Measurements from ENCODE around the gene KPNA2. TPM values are rescaled to one million over a fixed set of nuclear protein-coding genes. Genes with fewer than 3 reads are reported as not detected.
A peak's percentile ranks its signal among the peaks of the same experiment; 100 is the strongest.

KPNA2 gene
- total and polyA plus RNA-seq, 2 of the 13 experiments (the other 11 are each of a cell fraction or from before 2014, with no cell fraction given): 111 to 305 TPM

DNA sequence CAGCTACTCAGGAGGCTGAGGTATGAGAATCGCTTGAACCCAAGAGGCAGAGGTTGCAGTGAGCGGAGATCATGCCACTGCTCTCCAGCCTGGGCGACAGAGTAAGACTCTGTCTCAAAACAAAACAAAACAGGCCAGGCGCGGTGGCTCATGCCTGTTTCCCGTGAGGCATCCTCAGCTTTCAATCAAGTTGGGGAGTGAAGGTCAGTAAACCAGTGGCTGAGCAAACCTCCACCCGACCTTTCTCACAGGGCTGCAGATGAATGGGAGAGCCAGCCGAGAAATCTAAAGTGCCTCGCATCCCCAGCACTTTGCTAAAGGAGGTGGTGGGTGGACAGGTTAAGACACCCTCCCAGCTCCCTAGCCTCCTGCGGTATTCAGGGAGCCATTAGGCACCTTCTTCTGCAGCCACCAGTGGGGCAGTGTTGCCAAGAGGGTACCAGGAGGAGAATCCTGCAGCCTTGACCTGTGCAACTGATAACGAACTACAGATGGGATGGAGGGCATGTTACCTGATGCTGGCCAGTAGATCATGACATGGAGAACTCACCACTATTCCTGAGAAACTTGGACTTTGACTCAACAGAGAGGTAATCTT is 59.0 kb downstream of the KPNA2 start (continued):
- TF ChIP-seq SOX5 (CRISPR knock-in tag; IDR thresholded peaks at IDR 0.05; ENCODE audit: borderline replicate concordance) (0 out of 2 replicates have a peak, but pooled peaks have one; percentile 29), RARA (CRISPR knock-in tag; IDR thresholded peaks at IDR 0.05) (0 out of 2 replicates have a peak, but pooled peaks have one; percentile 9), SNAPC2 (CRISPR knock-in tag; IDR thresholded peaks at IDR 0.05) (no peak), SIN3B (IDR thresholded peaks at IDR 0.05; ENCODE audit: low read length) (no peak), NFE2L2 (IDR thresholded peaks at IDR 0.05; ENCODE audit: low read length) (no peak), REL (CRISPR knock-in tag; conservative IDR thresholded peaks at IDR 0.05) (no peak), FIP1L1 (IDR thresholded peaks at IDR 0.05; ENCODE audit: borderline replicate concordance, insufficient read depth, low read depth, low read length) (no peak)
- TF ChIP-seq, protein P1, sequence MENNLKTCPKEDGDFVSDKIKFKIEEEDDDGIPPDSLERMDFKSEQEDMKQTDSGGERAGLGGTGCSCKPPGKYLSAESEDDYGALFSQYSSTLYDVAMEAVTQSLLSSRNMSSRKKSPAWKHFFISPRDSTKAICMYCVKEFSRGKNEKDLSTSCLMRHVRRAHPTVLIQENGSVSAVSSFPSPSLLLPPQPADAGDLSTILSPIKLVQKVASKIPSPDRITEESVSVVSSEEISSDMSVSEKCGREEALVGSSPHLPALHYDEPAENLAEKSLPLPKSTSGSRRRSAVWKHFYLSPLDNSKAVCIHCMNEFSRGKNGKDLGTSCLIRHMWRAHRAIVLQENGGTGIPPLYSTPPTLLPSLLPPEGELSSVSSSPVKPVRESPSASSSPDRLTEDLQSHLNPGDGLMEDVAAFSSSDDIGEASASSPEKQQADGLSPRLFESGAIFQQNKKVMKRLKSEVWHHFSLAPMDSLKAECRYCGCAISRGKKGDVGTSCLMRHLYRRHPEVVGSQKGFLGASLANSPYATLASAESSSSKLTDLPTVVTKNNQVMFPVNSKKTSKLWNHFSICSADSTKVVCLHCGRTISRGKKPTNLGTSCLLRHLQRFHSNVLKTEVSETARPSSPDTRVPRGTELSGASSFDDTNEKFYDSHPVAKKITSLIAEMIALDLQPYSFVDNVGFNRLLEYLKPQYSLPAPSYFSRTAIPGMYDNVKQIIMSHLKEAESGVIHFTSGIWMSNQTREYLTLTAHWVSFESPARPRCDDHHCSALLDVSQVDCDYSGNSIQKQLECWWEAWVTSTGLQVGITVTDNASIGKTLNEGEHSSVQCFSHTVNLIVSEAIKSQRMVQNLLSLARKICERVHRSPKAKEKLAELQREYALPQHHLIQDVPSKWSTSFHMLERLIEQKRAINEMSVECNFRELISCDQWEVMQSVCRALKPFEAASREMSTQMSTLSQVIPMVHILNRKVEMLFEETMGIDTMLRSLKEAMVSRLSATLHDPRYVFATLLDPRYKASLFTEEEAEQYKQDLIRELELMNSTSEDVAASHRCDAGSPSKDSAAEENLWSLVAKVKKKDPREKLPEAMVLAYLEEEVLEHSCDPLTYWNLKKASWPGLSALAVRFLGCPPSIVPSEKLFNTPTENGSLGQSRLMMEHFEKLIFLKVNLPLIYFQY (CRISPR knock-in tag; IDR thresholded peaks at IDR 0.05; ENCODE audit: borderline replicate concordance): no peak
- TF ChIP-seq, protein P2, sequence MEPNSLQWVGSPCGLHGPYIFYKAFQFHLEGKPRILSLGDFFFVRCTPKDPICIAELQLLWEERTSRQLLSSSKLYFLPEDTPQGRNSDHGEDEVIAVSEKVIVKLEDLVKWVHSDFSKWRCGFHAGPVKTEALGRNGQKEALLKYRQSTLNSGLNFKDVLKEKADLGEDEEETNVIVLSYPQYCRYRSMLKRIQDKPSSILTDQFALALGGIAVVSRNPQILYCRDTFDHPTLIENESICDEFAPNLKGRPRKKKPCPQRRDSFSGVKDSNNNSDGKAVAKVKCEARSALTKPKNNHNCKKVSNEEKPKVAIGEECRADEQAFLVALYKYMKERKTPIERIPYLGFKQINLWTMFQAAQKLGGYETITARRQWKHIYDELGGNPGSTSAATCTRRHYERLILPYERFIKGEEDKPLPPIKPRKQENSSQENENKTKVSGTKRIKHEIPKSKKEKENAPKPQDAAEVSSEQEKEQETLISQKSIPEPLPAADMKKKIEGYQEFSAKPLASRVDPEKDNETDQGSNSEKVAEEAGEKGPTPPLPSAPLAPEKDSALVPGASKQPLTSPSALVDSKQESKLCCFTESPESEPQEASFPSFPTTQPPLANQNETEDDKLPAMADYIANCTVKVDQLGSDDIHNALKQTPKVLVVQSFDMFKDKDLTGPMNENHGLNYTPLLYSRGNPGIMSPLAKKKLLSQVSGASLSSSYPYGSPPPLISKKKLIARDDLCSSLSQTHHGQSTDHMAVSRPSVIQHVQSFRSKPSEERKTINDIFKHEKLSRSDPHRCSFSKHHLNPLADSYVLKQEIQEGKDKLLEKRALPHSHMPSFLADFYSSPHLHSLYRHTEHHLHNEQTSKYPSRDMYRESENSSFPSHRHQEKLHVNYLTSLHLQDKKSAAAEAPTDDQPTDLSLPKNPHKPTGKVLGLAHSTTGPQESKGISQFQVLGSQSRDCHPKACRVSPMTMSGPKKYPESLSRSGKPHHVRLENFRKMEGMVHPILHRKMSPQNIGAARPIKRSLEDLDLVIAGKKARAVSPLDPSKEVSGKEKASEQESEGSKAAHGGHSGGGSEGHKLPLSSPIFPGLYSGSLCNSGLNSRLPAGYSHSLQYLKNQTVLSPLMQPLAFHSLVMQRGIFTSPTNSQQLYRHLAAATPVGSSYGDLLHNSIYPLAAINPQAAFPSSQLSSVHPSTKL (CRISPR knock-in tag; IDR thresholded peaks at IDR 0.05): peak; percentile 14; the same call in 1 of the 2 replicates
- TF ChIP-seq, protein P3, sequence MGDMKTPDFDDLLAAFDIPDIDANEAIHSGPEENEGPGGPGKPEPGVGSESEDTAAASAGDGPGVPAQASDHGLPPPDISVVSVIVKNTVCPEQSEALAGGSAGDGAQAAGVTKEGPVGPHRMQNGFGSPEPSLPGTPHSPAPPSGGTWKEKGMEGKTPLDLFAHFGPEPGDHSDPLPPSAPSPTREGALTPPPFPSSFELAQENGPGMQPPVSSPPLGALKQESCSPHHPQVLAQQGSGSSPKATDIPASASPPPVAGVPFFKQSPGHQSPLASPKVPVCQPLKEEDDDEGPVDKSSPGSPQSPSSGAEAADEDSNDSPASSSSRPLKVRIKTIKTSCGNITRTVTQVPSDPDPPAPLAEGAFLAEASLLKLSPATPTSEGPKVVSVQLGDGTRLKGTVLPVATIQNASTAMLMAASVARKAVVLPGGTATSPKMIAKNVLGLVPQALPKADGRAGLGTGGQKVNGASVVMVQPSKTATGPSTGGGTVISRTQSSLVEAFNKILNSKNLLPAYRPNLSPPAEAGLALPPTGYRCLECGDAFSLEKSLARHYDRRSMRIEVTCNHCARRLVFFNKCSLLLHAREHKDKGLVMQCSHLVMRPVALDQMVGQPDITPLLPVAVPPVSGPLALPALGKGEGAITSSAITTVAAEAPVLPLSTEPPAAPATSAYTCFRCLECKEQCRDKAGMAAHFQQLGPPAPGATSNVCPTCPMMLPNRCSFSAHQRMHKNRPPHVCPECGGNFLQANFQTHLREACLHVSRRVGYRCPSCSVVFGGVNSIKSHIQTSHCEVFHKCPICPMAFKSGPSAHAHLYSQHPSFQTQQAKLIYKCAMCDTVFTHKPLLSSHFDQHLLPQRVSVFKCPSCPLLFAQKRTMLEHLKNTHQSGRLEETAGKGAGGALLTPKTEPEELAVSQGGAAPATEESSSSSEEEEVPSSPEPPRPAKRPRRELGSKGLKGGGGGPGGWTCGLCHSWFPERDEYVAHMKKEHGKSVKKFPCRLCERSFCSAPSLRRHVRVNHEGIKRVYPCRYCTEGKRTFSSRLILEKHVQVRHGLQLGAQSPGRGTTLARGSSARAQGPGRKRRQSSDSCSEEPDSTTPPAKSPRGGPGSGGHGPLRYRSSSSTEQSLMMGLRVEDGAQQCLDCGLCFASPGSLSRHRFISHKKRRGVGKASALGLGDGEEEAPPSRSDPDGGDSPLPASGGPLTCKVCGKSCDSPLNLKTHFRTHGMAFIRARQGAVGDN (CRISPR knock-in tag; IDR thresholded peaks at IDR 0.05): peak; percentile 23; the same call in 1 of the 2 replicates
- TF ChIP-seq, protein P4, sequence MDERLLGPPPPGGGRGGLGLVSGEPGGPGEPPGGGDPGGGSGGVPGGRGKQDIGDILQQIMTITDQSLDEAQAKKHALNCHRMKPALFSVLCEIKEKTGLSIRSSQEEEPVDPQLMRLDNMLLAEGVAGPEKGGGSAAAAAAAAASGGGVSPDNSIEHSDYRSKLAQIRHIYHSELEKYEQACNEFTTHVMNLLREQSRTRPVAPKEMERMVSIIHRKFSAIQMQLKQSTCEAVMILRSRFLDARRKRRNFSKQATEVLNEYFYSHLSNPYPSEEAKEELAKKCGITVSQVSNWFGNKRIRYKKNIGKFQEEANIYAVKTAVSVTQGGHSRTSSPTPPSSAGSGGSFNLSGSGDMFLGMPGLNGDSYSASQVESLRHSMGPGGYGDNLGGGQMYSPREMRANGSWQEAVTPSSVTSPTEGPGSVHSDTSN (CRISPR knock-in tag; IDR thresholded peaks at IDR 0.05): peak; percentile 41; the same call in 1 of the 2 replicates
- TF ChIP-seq, protein P5, sequence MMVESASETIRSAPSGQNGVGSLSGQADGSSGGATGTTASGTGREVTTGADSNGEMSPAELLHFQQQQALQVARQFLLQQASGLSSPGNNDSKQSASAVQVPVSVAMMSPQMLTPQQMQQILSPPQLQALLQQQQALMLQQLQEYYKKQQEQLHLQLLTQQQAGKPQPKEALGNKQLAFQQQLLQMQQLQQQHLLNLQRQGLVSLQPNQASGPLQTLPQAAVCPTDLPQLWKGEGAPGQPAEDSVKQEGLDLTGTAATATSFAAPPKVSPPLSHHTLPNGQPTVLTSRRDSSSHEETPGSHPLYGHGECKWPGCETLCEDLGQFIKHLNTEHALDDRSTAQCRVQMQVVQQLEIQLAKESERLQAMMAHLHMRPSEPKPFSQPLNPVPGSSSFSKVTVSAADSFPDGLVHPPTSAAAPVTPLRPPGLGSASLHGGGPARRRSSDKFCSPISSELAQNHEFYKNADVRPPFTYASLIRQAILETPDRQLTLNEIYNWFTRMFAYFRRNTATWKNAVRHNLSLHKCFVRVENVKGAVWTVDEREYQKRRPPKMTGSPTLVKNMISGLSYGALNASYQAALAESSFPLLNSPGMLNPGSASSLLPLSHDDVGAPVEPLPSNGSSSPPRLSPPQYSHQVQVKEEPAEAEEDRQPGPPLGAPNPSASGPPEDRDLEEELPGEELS (CRISPR knock-in tag; IDR thresholded peaks at IDR 0.05): 0 out of 2 replicates have a peak, but pooled peaks have one; percentile 7

All from HepG2 (cell line).